Measurements from ENCODE around the gene HAAO. TPM values are rescaled to one million over a fixed set of nuclear protein-coding genes. Genes with fewer than 3 reads are reported as not detected.

HAAO gene
- total RNA-seq, 4 donors from 2014 or later = 6.0 to 19.1 (median 9.8) TPM

DNA sequence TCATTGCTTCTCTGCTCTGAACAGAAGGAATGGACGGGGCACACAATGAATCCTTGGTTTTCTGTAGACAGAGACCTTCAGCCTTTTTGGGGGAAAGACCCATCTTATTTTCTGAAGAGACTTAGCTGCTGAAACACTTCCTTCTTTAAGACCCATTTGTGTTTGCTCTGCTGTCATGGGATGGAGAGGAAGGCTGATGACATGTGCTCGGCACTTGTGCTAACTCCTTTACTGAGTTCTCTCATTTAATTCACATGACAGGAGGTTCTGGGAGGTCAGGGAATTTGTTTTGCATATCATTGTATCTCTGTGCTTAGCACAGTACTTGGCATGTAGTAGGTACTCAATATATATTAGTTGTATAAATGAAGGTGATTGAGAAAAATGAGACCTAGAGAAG lies 67.5 kb downstream of the HAAO start:
- peaks cover 0 to 16% (median 0%) of the 10 kb centered on the region in 3 donors for H3K4me1 ChIP-seq
- TF ChIP-seq POLR2A (IDR thresholded peaks at IDR 0.05) = no peak
- TF ChIP-seq POLR2AphosphoS5 (IDR thresholded peaks at IDR 0.05) = no peak
- TF ChIP-seq EP300 (IDR thresholded peaks at IDR 0.05) = no peak
- no peak for TF ChIP-seq CTCF (IDR thresholded peaks at IDR 0.05)
- H3K36me3 ChIP-seq = peaks cover 0 to 16% of the 10 kb centered on the region in 2 donors
- H3K4me3 ChIP-seq = no peak overlapping the region
- no peaks in the 10 kb centered on the region for H3K9me3 ChIP-seq
- no peaks in the 10 kb centered on the region for H3K27me3 ChIP-seq
- ATAC-seq = no peak
- no peak overlapping the region for H3K27ac ChIP-seq
- WGBS, 2 donors (ENCODE audit: low coverage in 1 of 2) = 88 to 100% methylated on average over 2 of the region's 2 CpGs

DNA sequence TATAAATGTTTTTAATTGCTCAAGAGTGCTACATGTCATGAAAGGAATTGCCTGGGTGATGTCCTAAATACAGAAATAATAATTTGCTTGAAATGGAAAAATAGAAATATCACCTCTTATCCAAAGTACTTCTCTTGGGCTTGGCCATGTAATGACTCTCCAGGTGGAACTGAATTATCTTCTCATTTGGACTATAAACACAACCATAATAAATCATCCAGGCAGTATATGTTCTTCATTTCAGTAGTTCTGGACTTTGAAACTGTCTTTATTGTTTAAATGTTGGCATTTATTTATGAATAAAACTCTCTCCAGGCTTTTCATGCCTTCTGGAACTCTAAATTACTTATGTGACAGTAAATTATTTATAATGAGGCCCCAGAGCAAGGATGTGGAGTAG lies 68.9 kb downstream of the HAAO start:
- peaks cover 0 to 16% (median 0%) of the 10 kb centered on the region in 3 donors for H3K4me1 ChIP-seq
- H3K27me3 ChIP-seq = no peaks in the 10 kb centered on the region
- H3K4me3 ChIP-seq = no peak overlapping the region
- H3K9me3 ChIP-seq = no peaks in the 10 kb centered on the region
- TF ChIP-seq EP300 (IDR thresholded peaks at IDR 0.05) (no peak), POLR2A (IDR thresholded peaks at IDR 0.05) (no peak), POLR2AphosphoS5 (IDR thresholded peaks at IDR 0.05) (no peak), CTCF (IDR thresholded peaks at IDR 0.05) (no peak)
- ATAC-seq = no peak
- peaks cover 0 to 16% of the 10 kb centered on the region in 2 donors for H3K36me3 ChIP-seq
- H3K27ac ChIP-seq = no peak overlapping the region

DNA sequence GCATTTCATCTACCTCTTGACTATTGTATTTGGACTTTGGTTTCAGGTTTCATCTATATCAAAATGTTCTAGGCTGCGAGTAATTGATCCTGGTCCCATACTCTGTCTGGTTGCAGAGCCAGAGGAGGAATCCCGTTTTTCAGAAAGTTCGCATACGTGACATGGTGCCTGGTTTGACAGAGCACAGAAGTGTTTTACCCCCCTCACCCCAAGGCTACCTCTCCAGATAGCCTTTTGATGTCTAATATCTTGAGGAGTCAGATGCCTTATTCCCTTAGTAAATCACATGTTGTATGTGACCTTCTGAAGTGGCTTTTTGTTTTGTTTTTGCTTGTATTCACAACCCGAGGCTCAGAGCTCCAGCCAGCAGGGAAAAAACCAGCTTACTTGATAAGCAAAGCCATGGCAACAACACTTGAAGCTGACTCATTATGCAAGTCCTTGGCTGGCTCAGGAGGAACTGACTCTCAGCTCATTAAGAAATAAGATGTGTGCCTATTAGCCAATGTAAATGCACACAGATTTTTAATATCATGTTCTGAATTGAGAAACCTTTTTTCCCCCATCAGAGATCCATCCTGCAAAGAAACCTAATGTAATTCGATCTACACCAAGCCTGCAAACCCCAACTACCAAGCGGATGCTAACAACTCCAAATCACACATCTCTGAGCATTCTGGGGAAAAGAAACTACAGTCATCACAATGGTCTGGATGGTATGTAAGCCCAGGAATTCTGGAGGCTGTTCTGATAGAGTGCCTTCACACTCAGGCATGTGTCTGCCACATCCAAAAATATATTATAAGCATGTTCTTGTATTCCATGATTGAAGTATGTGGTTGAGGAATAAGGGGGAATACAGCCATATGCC lies 69.8 kb downstream of the HAAO start:
- Histone ChIP-seq H3K27ac (peak overlapping the region in 1 of 4 donors; percentile 55), H3K4me3 (no peak overlapping the region), H3K9me3 (no peaks in the 10 kb centered on the region), H3K27me3 (no peaks in the 10 kb centered on the region), H3K4me1 (peaks cover 0 to 16% (median 0%) of the 10 kb centered on the region in 3 donors), H3K36me3 (peaks cover 0 to 16% of the 10 kb centered on the region in 2 donors)
- peak; percentile 78 for ATAC-seq
- TF ChIP-seq EP300 (IDR thresholded peaks at IDR 0.05) = no peak
- TF ChIP-seq POLR2AphosphoS5 (IDR thresholded peaks at IDR 0.05) = peak; percentile 44
- WGBS, 2 donors (ENCODE audit: low coverage in 1 of 2) = 52 to 63% methylated on average over 5 to 6 of the region's 7 CpGs

DNA sequence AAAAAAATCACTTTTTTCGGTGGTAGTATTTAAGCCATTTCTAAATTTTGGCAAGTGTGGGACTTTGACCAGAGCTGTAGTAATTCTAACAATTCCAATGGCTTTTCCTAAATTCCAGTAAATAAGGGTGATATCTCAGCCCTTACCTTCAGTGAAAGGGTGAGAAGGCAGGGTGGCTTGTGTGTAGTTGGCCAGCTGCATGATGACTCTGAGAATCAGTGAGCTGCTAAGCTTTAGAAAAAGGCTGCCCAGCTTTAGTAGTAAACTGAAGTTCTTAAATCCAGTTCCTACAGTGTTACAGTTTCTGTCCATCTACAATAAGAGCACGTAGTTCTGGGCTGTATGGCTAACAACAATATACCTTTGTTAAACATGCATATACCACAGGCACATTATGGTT lies 70.5 kb downstream of the HAAO start:
- WGBS, 2 donors (ENCODE audit: low coverage in 1 of 2) = 72 to 94% methylated on average over 2 of the region's 2 CpGs
- ATAC-seq = no peak
- Histone ChIP-seq H3K27me3 (no peaks in the 10 kb centered on the region), H3K9me3 (no peaks in the 10 kb centered on the region), H3K4me3 (no peak overlapping the region), H3K36me3 (peaks cover 0 to 16% of the 10 kb centered on the region in 2 donors), H3K4me1 (peaks cover 0 to 16% (median 0%) of the 10 kb centered on the region in 3 donors), H3K27ac (peak overlapping the region in 1 of 4 donors; percentile 55)
- TF ChIP-seq POLR2A (IDR thresholded peaks at IDR 0.05) (no peak), CTCF (IDR thresholded peaks at IDR 0.05) (no peak), POLR2AphosphoS5 (IDR thresholded peaks at IDR 0.05) (no peak), EP300 (IDR thresholded peaks at IDR 0.05) (no peak)

Other genes starting within 250 kb of the HAAO start
- 10 to 100 TPM; 22.7 to 56.2 (median 29.3) TPM for gene MTA3, start 224.0 kb downstream of the HAAO start, total RNA-seq
- gene OXER1, start 28.4 kb downstream of the HAAO start, total RNA-seq = 1 to 10 TPM in 2 of 4 donors, under 1 TPM in 2; 0.37 to 2.3 (median 1.2) TPM